CD4-positive, alpha-beta memory T cell (primary cell): ENCODE data around the gene PTPRD. TPM values are rescaled to one million over a fixed set of nuclear protein-coding genes. Genes with fewer than 3 reads are reported as not detected.

Experiments used
- CTCF ChIA-PET: fragments of 350-600 bp; sonication (Branson Sonifier 250); formaldehyde crosslinking; loops from one replicate; lab custom pipeline; 2021; ENCODE audit warnings: inconsistent platforms; ENCODE audit not compliant: partially characterized antibody; lab: Charles Lee
- POLR2A ChIA-PET: fragments of 350-600 bp; sonication (Branson Sonifier 250); formaldehyde crosslinking; loops from one replicate; lab custom pipeline; 2021; ENCODE audit not compliant: partially characterized antibody; lab: Charles Lee
- DNase-seq, 5 donors: peaks; one replicate each; pipeline versions ENCODE4 v3.0.0 to v3.0.0-alpha.2; 2020 to 2022; ENCODE audit warnings: mixed read lengths in 1 of 5
- H3K27ac ChIP-seq: one replicate; pipeline ENCODE4 v1.7.0; 2013; ENCODE audit warnings: low read depth, low read length
- H3K27me3 ChIP-seq: 2 replicates; pipeline ENCODE4 v1.7.0; 2013; ENCODE audit warnings: mild to moderate bottlenecking, low read length, moderate library complexity; ENCODE audit not compliant: insufficient read depth
- H3K36me3 ChIP-seq: 2 replicates; pipeline ENCODE4 v1.7.0; 2013; ENCODE audit warnings: mild to moderate bottlenecking, low read length, moderate library complexity; ENCODE audit not compliant: insufficient read depth
- H3K4me1 ChIP-seq: 2 replicates; pipeline ENCODE4 v1.7.0; 2013; ENCODE audit warnings: mild to moderate bottlenecking, low read length, moderate library complexity; ENCODE audit not compliant: insufficient read depth
- H3K4me3 ChIP-seq, 2 donors: one replicate each; pipeline ENCODE4 v1.7.0; 2013; ENCODE audit warnings: low read length in 2 of 2, mild to moderate bottlenecking in 1 of 2
- H3K9me3 ChIP-seq, 2 donors: one replicate each; pipeline ENCODE4 v1.7.0; 2013; ENCODE audit warnings: low read length in 2 of 2, control low read depth in 1 of 2; ENCODE audit not compliant: control insufficient read depth in 1 of 2
- H3K27ac Mint-ChIP-seq, 7 donors: one replicate each; pipeline ENCODE4 v1.8.0; 2020 to 2021; ENCODE audit warnings: mixed read lengths in 7 of 7, mild to moderate bottlenecking in 6 of 7, inconsistent platforms in 3 of 7, moderate library complexity in 3 of 7
- H3K27me3 Mint-ChIP-seq, 2 donors: one replicate each; pipeline ENCODE4 v1.8.0; 2020 to 2021; ENCODE audit warnings: mixed read lengths in 2 of 2
- H3K36me3 Mint-ChIP-seq, 2 donors: one replicate each; pipeline ENCODE4 v1.8.0; 2020 to 2021; ENCODE audit warnings: mixed read lengths in 2 of 2, inconsistent platforms in 1 of 2, mild to moderate bottlenecking in 1 of 2
- H3K4me1 Mint-ChIP-seq, 4 donors: one replicate each; pipeline ENCODE4 v1.8.0; 2020 to 2021; ENCODE audit warnings: mixed read lengths in 4 of 4, mild to moderate bottlenecking in 1 of 4
- H3K4me3 Mint-ChIP-seq, 8 donors: one replicate each; pipeline ENCODE4 v1.8.0; 2020 to 2021; ENCODE audit warnings: mixed read lengths in 8 of 8, mild to moderate bottlenecking in 7 of 8, moderate library complexity in 6 of 8, inconsistent platforms in 3 of 8
- H3K9me3 Mint-ChIP-seq, 8 donors: one replicate each; pipeline ENCODE4 v1.8.0; 2020 to 2021; ENCODE audit warnings: mixed read lengths in 8 of 8, mild to moderate bottlenecking in 5 of 8, inconsistent platforms in 3 of 8, moderate library complexity in 1 of 8
- intact Hi-C: fragments of 100-400 bp; cut with micrococcal nuclease; formaldehyde crosslinking; loops from one replicate; pipeline ENCODE4 v1.15.1; 2023
- polyA plus RNA-seq, 2 donors: library from polyadenylated mRNA; unstranded; fragments of 300-500 nt; fragmentation: Illumina TruSeq; gene quantifications; one replicate each; pipeline ENCODE4 v1.2.3, GENCODE V29; 2021
- total RNA-seq, 2 experiments: library from RNA; stranded (reverse); gene quantifications; one replicate each; pipeline ENCODE4 v1.2.3, GENCODE V29; 2021

Gene PTPRD
- total and polyA plus RNA-seq, 4 experiments from 2014 or later = not detected

DNA sequence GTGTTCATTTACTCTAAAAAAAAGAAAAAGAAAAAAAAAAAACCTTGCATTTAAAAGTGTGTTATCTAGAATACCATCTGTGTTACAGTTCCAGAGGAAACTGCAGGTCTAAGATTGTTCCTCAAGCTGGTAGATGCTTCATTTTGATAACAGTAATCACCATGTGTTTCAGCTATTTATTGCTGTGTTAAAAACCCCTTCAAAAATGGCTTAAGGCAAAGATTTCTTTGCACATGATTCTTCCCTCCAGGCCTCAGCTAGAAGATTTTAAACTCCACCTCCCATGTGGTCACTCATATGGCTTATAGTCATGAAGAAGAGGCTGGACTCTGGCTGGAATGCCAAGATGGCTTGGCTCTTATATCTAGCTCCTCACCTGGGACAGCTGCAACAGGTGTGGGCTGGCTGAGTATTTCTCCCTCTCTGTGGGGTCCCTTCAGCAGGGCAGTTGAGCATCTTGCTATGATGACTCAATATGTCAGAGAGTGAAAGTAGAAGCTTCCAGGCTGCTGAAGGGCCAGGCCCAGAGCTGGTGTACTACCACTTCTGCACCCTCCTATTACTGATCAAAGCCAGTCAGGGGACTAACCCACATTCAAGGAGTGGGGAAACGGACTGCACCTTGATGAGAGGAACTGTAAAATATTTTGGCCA is 1892.8 kb downstream of the PTPRD start:
- DNase-seq = no peak
- Mint-ChIP-seq H3K9me3 (no peaks in the 10 kb centered on the region), H3K27ac (no peak overlapping the region), H3K4me1 (peaks cover 0 to 9% (median under 1%) of the 10 kb centered on the region in 4 donors), H3K4me3 (no peak overlapping the region), H3K27me3 (no peaks in the 10 kb centered on the region), H3K36me3 (no peaks in the 10 kb centered on the region)
- Histone ChIP-seq H3K36me3 (no peaks in the 10 kb centered on the region), H3K4me1 (no peaks in the 10 kb centered on the region), H3K9me3 (no peaks in the 10 kb centered on the region), H3K27ac (no peak overlapping the region), H3K4me3 (no peak overlapping the region), H3K27me3 (no peaks in the 10 kb centered on the region)
- ChIA-PET POLR2A (no interaction called here), CTCF (no interaction called here)
- intact Hi-C loops = no loop called here

DNA sequence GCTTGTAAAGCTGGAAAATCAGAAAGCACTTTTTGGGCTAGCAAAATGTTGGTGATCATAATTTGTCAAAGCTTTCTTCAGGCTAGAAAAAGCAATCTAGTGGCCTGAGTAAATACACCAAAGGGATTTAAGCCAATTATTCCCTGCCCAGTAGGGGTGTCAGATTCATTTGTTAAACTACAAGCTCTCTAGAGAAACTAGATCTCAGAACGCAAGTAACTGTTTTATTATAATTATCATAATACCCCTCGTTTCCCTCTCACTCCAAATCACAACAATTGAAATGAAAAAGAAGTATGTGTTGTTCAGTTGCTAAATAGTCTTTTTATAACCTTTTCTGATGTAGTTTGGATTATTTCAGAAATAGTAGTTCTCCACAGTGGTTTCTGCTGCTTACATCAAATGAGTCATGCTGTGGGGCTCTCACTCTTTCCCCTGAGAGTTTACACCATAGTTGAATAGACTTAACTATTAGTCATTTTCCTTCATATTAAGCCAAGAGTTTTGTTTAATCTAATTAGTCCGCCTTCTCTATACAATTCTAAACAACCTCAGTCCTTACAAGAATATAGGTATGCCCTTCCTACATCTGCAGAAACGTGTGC is 1894.6 kb downstream of the PTPRD start:
- Histone ChIP-seq H3K27me3 (no peaks in the 10 kb centered on the region), H3K36me3 (no peaks in the 10 kb centered on the region), H3K4me1 (no peaks in the 10 kb centered on the region), H3K9me3 (no peaks in the 10 kb centered on the region), H3K4me3 (no peak overlapping the region), H3K27ac (no peak overlapping the region)
- Mint-ChIP-seq H3K27me3 (no peaks in the 10 kb centered on the region), H3K4me3 (no peak overlapping the region), H3K27ac (no peak overlapping the region), H3K4me1 (peaks cover 0 to 9% (median under 1%) of the 10 kb centered on the region in 4 donors), H3K36me3 (no peaks in the 10 kb centered on the region), H3K9me3 (no peaks in the 10 kb centered on the region)
- ChIA-PET CTCF (no interaction called here), POLR2A (no interaction called here)
- intact Hi-C loops = no loop called here
- no peak for DNase-seq

DNA sequence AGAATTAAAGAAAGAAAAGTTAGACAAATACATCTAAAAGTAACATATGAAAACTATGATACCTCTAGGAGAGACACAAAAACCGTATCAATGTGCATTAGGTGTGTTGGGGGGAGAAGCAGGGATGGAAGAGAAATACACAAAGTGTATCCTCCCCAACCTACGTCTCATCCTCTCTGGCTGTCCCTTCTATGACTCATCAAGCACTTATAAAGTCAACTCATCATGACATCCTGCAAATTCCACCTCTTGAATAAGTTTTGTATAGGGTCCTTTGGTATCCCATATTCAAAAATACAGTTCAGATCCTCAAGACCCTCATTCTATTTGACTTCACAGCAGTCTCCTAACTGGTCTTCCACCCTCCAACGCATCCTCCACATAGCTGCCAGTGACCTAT is 1895.7 kb downstream of the PTPRD start:
- peaks cover 0 to 9% (median under 1%) of the 10 kb centered on the region in 4 donors for H3K4me1 Mint-ChIP-seq
- no peaks in the 10 kb centered on the region for H3K27me3 ChIP-seq
- DNase-seq = no peak
- intact Hi-C loops = loop anchor here (1.0 kb wide), 1 partner anchor 12 kb away; no protein-coding TSS in a partner anchor
- no peaks in the 10 kb centered on the region for H3K9me3 Mint-ChIP-seq
- no peaks in the 10 kb centered on the region for H3K27me3 Mint-ChIP-seq
- H3K9me3 ChIP-seq = no peaks in the 10 kb centered on the region
- no peak overlapping the region for H3K4me3 ChIP-seq
- no peaks in the 10 kb centered on the region for H3K36me3 ChIP-seq
- ChIA-PET CTCF (no interaction called here), POLR2A (no interaction called here)
- H3K4me1 ChIP-seq = no peaks in the 10 kb centered on the region
- no peak overlapping the region for H3K4me3 Mint-ChIP-seq
- H3K27ac Mint-ChIP-seq = no peak overlapping the region
- H3K27ac ChIP-seq = no peak overlapping the region
- H3K36me3 Mint-ChIP-seq = no peaks in the 10 kb centered on the region

DNA sequence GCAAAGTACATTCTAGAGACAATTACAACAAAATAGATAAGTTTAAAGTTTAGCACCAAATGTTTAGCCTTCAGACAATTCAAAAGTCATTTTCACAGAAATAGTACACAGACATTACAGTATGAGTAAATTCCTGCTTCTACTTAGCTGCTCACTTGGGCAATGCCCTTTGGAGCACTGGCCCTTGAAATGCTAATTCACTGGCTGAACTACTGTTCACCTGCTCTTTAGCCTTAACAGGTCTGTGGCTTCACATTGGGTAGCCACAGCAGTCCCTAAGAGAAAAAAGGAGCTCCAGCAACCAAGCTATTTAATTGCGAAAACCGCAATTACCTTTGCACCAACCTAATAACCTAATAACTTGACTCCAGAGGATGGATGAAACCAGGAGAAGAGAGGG is 1897.0 kb downstream of the PTPRD start:
- no peak for DNase-seq
- Mint-ChIP-seq H3K27ac (no peak overlapping the region), H3K9me3 (no peaks in the 10 kb centered on the region), H3K36me3 (no peaks in the 10 kb centered on the region), H3K4me1 (peaks cover 0 to 9% (median under 1%) of the 10 kb centered on the region in 4 donors), H3K4me3 (no peak overlapping the region), H3K27me3 (no peaks in the 10 kb centered on the region)
- no peaks in the 10 kb centered on the region for H3K4me1 ChIP-seq
- no peaks in the 10 kb centered on the region for H3K9me3 ChIP-seq
- intact Hi-C loops = no loop called here
- no peaks in the 10 kb centered on the region for H3K36me3 ChIP-seq
- H3K27me3 ChIP-seq = no peaks in the 10 kb centered on the region
- ChIA-PET CTCF (no interaction called here), POLR2A (no interaction called here)
- no peak overlapping the region for H3K27ac ChIP-seq
- H3K4me3 ChIP-seq = no peak overlapping the region

DNA sequence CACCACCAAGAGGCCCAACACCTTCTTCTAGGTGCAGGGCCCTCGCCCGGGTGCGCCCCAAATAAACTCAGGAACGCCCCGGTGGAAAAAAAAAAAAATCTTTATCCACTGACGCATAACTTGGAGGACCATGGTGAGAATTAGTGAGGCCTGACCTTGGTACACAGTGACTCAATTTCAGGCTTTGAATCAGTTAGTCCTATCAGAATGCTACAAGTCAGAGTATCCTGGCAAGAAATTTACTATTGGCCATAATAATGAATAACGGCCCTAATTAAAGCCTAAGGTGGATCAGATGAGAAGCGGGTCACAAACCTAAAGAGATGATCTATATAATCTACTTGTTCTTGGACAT is 1899.0 kb downstream of the PTPRD start:
- DNase-seq = no peak
- Mint-ChIP-seq H3K27ac (no peak overlapping the region), H3K36me3 (no peaks in the 10 kb centered on the region), H3K27me3 (no peaks in the 10 kb centered on the region), H3K4me3 (no peak overlapping the region), H3K9me3 (no peaks in the 10 kb centered on the region), H3K4me1 (no peaks in the 10 kb centered on the region)
- no peak overlapping the region for H3K4me3 ChIP-seq
- no peaks in the 10 kb centered on the region for H3K9me3 ChIP-seq
- no peak overlapping the region for H3K27ac ChIP-seq
- intact Hi-C loops = no loop called here
- H3K27me3 ChIP-seq = no peaks in the 10 kb centered on the region
- CTCF ChIA-PET = no interaction called here
- no peaks in the 10 kb centered on the region for H3K36me3 ChIP-seq
- POLR2A ChIA-PET = no interaction called here
- H3K4me1 ChIP-seq = no peaks in the 10 kb centered on the region

DNA sequence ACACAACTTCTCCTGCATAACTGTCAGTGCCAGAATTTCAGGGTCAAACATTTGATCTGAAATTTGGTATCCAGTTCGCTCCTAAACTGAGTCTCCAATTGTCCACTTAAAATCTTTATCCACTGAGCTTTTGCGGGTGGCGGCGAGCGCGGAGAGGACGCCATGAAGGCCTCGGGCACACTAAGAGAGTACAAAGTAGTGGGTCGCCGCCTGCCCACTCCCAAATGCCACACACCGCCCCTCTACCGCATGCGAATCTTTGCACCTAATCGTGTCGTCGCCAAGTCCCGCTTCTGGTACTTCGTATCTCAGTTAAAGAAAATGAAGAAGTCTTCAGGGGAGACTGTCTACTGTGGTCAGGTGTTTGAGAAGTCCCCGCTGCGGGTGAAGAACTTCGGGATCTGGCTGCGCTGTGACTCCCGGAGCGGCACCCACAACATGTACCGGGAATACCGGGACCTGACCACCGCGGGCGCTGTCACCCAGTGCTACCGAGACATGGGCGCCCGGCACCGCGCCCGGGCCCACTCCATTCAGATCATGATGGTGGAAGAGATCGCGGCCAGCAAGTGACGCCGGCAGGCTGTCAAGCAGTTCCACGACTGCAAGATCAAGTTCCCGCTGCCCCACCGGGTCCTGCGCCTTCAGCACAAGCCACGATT is 1899.5 kb downstream of the PTPRD start:
- no peak for DNase-seq
- H3K27me3 ChIP-seq = no peaks in the 10 kb centered on the region
- Mint-ChIP-seq H3K27ac (no peak overlapping the region), H3K4me1 (no peaks in the 10 kb centered on the region), H3K4me3 (no peak overlapping the region), H3K9me3 (no peaks in the 10 kb centered on the region), H3K27me3 (no peaks in the 10 kb centered on the region), H3K36me3 (no peaks in the 10 kb centered on the region)
- H3K4me3 ChIP-seq = no peak overlapping the region
- no peaks in the 10 kb centered on the region for H3K36me3 ChIP-seq
- ChIA-PET POLR2A (no interaction called here), CTCF (no interaction called here)
- intact Hi-C loops = no loop called here
- no peaks in the 10 kb centered on the region for H3K9me3 ChIP-seq
- no peak overlapping the region for H3K27ac ChIP-seq
- no peaks in the 10 kb centered on the region for H3K4me1 ChIP-seq

DNA sequence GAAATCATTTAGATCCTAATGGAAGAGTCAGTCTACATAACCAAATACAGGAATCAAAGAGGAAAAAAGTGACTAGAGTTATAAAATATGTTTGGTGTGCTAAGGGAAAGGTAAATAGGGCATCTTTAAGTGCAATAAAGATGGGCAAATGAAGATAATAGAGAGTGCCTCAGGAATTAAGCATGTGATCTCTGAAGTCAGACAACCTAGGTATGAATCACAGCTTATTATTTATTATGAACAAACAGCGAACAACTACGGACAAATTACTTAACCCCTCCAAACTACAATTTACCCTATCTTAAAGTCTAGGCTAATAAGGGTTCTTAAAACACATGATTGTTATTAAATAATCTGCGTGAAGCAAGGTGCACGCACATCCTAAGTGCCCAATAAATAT is 1903.1 kb downstream of the PTPRD start:
- H3K4me3 Mint-ChIP-seq = no peak overlapping the region
- H3K36me3 Mint-ChIP-seq = no peaks in the 10 kb centered on the region
- no peaks in the 10 kb centered on the region for H3K4me1 ChIP-seq
- no peak overlapping the region for H3K27ac ChIP-seq
- H3K27ac Mint-ChIP-seq = no peak overlapping the region
- H3K4me1 Mint-ChIP-seq = no peaks in the 10 kb centered on the region
- no peak for DNase-seq
- POLR2A ChIA-PET = no interaction called here
- no peaks in the 10 kb centered on the region for H3K36me3 ChIP-seq
- no peak overlapping the region for H3K4me3 ChIP-seq
- H3K9me3 Mint-ChIP-seq = no peaks in the 10 kb centered on the region
- H3K27me3 ChIP-seq = no peaks in the 10 kb centered on the region
- no peaks in the 10 kb centered on the region for H3K9me3 ChIP-seq
- H3K27me3 Mint-ChIP-seq = peaks cover 0 to 2% of the 10 kb centered on the region in 2 donors
- intact Hi-C loops = no loop called here
- CTCF ChIA-PET = no interaction called here
